Left lung (tissue), 10 donors: Measurements from ENCODE around the gene KLHL9. TPM values are rescaled to one million over a fixed set of nuclear protein-coding genes. Genes with fewer than 3 reads are reported as not detected.

Experiments used
- ATAC-seq: fragments of 200-7000 bp; cut with Tn5 transposase; one replicate; pipeline ENCODE4 v1.9.1; 2020; ENCODE audit warnings: moderate library complexity
- DNase-seq, 4 donors: peaks; one replicate each; pipeline ENCODE4 v3.0.0-alpha.2; 2013 to 2020
- H3K27ac ChIP-seq, 2 donors: fragments of 200-600 bp; sonication (generic) in 1 of 2; one replicate each; pipeline versions ENCODE4 v1.5.0 to v1.8.0; 2020 to 2021
- H3K27me3 ChIP-seq, 2 donors: fragments of 200-600 bp; sonication (generic) in 1 of 2; one replicate each; pipeline versions ENCODE4 v1.5.0 to v1.8.0; 2020 to 2021
- H3K36me3 ChIP-seq, 2 donors: fragments of 200-600 bp; sonication (generic) in 1 of 2; one replicate each; pipeline versions ENCODE4 v1.5.0 to v1.8.0; 2020 to 2021
- H3K4me1 ChIP-seq, 2 donors: fragments of 200-600 bp; one replicate each; pipeline ENCODE4 v1.8.0; 2021
- H3K4me3 ChIP-seq, 2 donors: fragments of 200-600 bp; sonication (generic) in 1 of 2; one replicate each; pipeline versions ENCODE4 v1.5.0 to v1.8.0; 2020 to 2021; ENCODE audit warnings: mild to moderate bottlenecking in 1 of 2
- H3K9me3 ChIP-seq, 2 donors: fragments of 200-600 bp; sonication (generic) in 1 of 2; one replicate each; pipeline versions ENCODE4 v1.5.0 to v1.8.0; 2020 to 2021
- CTCF ChIP-seq, 2 donors: fragments of 200-600 bp; sonication (generic) in 1 of 2; IDR thresholded peaks; one replicate each; pipeline versions ENCODE4 v1.5.0 to v1.8.0; 2021; ENCODE audit warnings: antibody characterized with exemption in 2 of 2
- intact Hi-C, 2 donors: fragments of 100-400 bp; cut with DNase I; formaldehyde crosslinking; loops; one replicate each; pipeline versions ENCODE4 v1.11.2 to v1.14.2; 2022
- polyA plus RNA-seq, 6 donors: library from polyadenylated mRNA; unstranded; fragments of 120-200 nt; gene quantifications; one replicate each; pipeline ENCODE4 v1.2.1, GENCODE V29; 2013; ENCODE audit not compliant: insufficient read length in 6 of 6
- total RNA-seq, 2 donors: library from RNA; stranded (reverse); fragmentation: NEBNext Ultra II Directional; extraction: Animal tissue kit (Norgen Biotek cat#: 25700); gene quantifications; one replicate each; pipeline ENCODE4 v1.2.1, GENCODE V29; 2021
- donor health status: DM: no; HTN: yes; CAD: no.
- donor health status: DM: no; HTN: no; CAD: no.

KLHL9 gene
- total and polyA plus RNA-seq, 8 donors = 21.6 to 45.5 (median 41.5) TPM

- DNase-seq (no peak), ATAC-seq (no peak)
- intact Hi-C loops = no loop called here
- H3K9me3 ChIP-seq = no peaks in the 10 kb centered on the region
- H3K27me3 ChIP-seq = no peaks in the 10 kb centered on the region
- no peak overlapping the region for H3K27ac ChIP-seq
- H3K4me1 ChIP-seq = peaks cover 0 to 11% of the 10 kb centered on the region in 2 donors
- no peaks in the 10 kb centered on the region for H3K36me3 ChIP-seq
- no peak overlapping the region for H3K4me3 ChIP-seq
- TF ChIP-seq CTCF (IDR thresholded peaks at IDR 0.05) = no peak
These were observed 45.4 kb downstream of the KLHL9 start for GRCh38 chr9:21289848-21290247.

GRCh38 chr9:21287280-21287679 lies 47.9 kb downstream of the KLHL9 start:
- Histone ChIP-seq H3K4me1 (peaks cover 0 to 11% of the 10 kb centered on the region in 2 donors), H3K4me3 (no peak overlapping the region), H3K36me3 (no peaks in the 10 kb centered on the region), H3K27ac (peak overlapping the region in 1 of 2 donors; percentile 48), H3K9me3 (no peaks in the 10 kb centered on the region), H3K27me3 (no peaks in the 10 kb centered on the region)
- intact Hi-C loops = no loop called here
- no peak for ATAC-seq
- TF ChIP-seq CTCF (IDR thresholded peaks at IDR 0.05) = no peak
- no peak for DNase-seq

GRCh38 chr9:21286659-21287058 lies 48.5 kb downstream of the KLHL9 start:
- Histone ChIP-seq H3K27ac (peak overlapping the region in 1 of 2 donors; percentile 48), H3K27me3 (no peaks in the 10 kb centered on the region), H3K4me1 (peaks cover 0 to 11% of the 10 kb centered on the region in 2 donors), H3K36me3 (no peaks in the 10 kb centered on the region), H3K4me3 (no peak overlapping the region), H3K9me3 (no peaks in the 10 kb centered on the region)
- ATAC-seq = no peak
- DNase-seq = no peak
- no peak for TF ChIP-seq CTCF (IDR thresholded peaks at IDR 0.05)
- intact Hi-C loops = no loop called here

- intact Hi-C loops = no loop called here
- Histone ChIP-seq H3K27me3 (no peaks in the 10 kb centered on the region), H3K4me3 (no peak overlapping the region), H3K27ac (no peak overlapping the region), H3K4me1 (peaks cover 0 to 11% of the 10 kb centered on the region in 2 donors), H3K36me3 (no peaks in the 10 kb centered on the region), H3K9me3 (no peaks in the 10 kb centered on the region)
- TF ChIP-seq CTCF (IDR thresholded peaks at IDR 0.05) = no peak
- DNase-seq (no peak), ATAC-seq (no peak)
These were observed 49.1 kb downstream of the KLHL9 start for GRCh38 chr9:21286099-21286498.

- ATAC-seq = no peak
- Histone ChIP-seq H3K4me1 (no peaks in the 10 kb centered on the region), H3K36me3 (no peaks in the 10 kb centered on the region), H3K4me3 (no peak overlapping the region), H3K27ac (no peak overlapping the region), H3K27me3 (no peaks in the 10 kb centered on the region), H3K9me3 (no peaks in the 10 kb centered on the region)
- no peak for DNase-seq
- no peak for TF ChIP-seq CTCF (IDR thresholded peaks at IDR 0.05)
- intact Hi-C loops = no loop called here
These were observed 53.9 kb downstream of the KLHL9 start for GRCh38 chr9:21281275-21281674.

Other genes starting within 250 kb of the KLHL9 start
- gene IFNW1, start 193.6 kb downstream of the KLHL9 start, total RNA-seq = not detected
- gene IFNW1, start 193.6 kb downstream of the KLHL9 start, polyA plus RNA-seq = under 1 TPM in 3 of 6 donors, not detected in 3; 0.07 to 0.15 (median 0.09) TPM
- not detected for gene IFNA21, start 168.7 kb downstream of the KLHL9 start, total RNA-seq
- not detected for gene IFNA21, start 168.7 kb downstream of the KLHL9 start, polyA plus RNA-seq
- not detected for gene IFNA4, start 147.8 kb downstream of the KLHL9 start, total RNA-seq
- gene IFNA4, start 147.8 kb downstream of the KLHL9 start, polyA plus RNA-seq = not detected
- gene IFNA7, start 133.2 kb downstream of the KLHL9 start, total RNA-seq = not detected
- not detected for gene IFNA7, start 133.2 kb downstream of the KLHL9 start, polyA plus RNA-seq
- not detected for gene IFNA10, start 128.3 kb downstream of the KLHL9 start, total RNA-seq
- not detected for gene IFNA10, start 128.3 kb downstream of the KLHL9 start, polyA plus RNA-seq
- not detected for gene IFNA16, start 118.1 kb downstream of the KLHL9 start, total RNA-seq
- not detected for gene IFNA16, start 118.1 kb downstream of the KLHL9 start, polyA plus RNA-seq
- gene IFNA17, start 107.2 kb downstream of the KLHL9 start, total RNA-seq = not detected
- gene IFNA17, start 107.2 kb downstream of the KLHL9 start, polyA plus RNA-seq = not detected
- gene IFNA14, start 95.4 kb downstream of the KLHL9 start, total RNA-seq = not detected
- not detected for gene IFNA14, start 95.4 kb downstream of the KLHL9 start, polyA plus RNA-seq
- not detected for gene IFNA5, start 30.1 kb downstream of the KLHL9 start, total RNA-seq
- not detected for gene IFNA5, start 30.1 kb downstream of the KLHL9 start, polyA plus RNA-seq
- not detected for gene IFNA6, start 15.5 kb upstream of the KLHL9 start, total RNA-seq
- gene IFNA6, start 15.5 kb upstream of the KLHL9 start, polyA plus RNA-seq = not detected
- not detected for gene IFNA13, start 32.7 kb upstream of the KLHL9 start, total RNA-seq
- gene IFNA13, start 32.7 kb upstream of the KLHL9 start, polyA plus RNA-seq = under 1 TPM in 1 of 6 donors, not detected in 5; 0.14 TPM
- gene IFNA2, start 50.0 kb upstream of the KLHL9 start, total RNA-seq = not detected
- under 1 TPM in 1 of 6 donors, not detected in 5; 0.13 TPM for gene IFNA2, start 50.0 kb upstream of the KLHL9 start, polyA plus RNA-seq
- not detected for gene IFNA8, start 73.7 kb upstream of the KLHL9 start, total RNA-seq
- not detected for gene IFNA8, start 73.7 kb upstream of the KLHL9 start, polyA plus RNA-seq
- not detected for gene IFNA1, start 105.0 kb upstream of the KLHL9 start, total RNA-seq
- gene IFNA1, start 105.0 kb upstream of the KLHL9 start, polyA plus RNA-seq = not detected
- gene IFNE, start 146.9 kb upstream of the KLHL9 start, total RNA-seq = not detected
- under 1 TPM; 0.10 to 0.58 (median 0.20) TPM for gene IFNE, start 146.9 kb upstream of the KLHL9 start, polyA plus RNA-seq